IPS-18a (cell line): ENCODE data around the gene SRL.

Experiments used
- H3K27ac ChIP-seq: one replicate; pipeline ENCODE4 v1.5.1; 2013; ENCODE audit warnings: low read length
- H3K27me3 ChIP-seq: one replicate; pipeline ENCODE4 v1.6.1; 2013; ENCODE audit warnings: mild to moderate bottlenecking, low read length; ENCODE audit not compliant: control insufficient read depth, insufficient read depth
- H3K36me3 ChIP-seq: one replicate; pipeline ENCODE4 v1.6.1; 2013; ENCODE audit warnings: low read depth, low read length; ENCODE audit not compliant: control insufficient read depth
- H3K4me1 ChIP-seq: one replicate; pipeline ENCODE4 v1.6.1; 2013; ENCODE audit warnings: low read depth, low read length; ENCODE audit not compliant: control insufficient read depth
- H3K4me3 ChIP-seq: one replicate; pipeline ENCODE4 v1.5.1; 2013; ENCODE audit warnings: low read length
- H3K9ac ChIP-seq: one replicate; pipeline ENCODE4 v1.6.1; 2013; ENCODE audit warnings: mild to moderate bottlenecking, low read length, moderate library complexity
- H3K9me3 ChIP-seq: one replicate; pipeline ENCODE4 v1.6.1; 2013; ENCODE audit warnings: low read depth, low read length; ENCODE audit not compliant: control insufficient read depth

The SRL gene

DNA sequence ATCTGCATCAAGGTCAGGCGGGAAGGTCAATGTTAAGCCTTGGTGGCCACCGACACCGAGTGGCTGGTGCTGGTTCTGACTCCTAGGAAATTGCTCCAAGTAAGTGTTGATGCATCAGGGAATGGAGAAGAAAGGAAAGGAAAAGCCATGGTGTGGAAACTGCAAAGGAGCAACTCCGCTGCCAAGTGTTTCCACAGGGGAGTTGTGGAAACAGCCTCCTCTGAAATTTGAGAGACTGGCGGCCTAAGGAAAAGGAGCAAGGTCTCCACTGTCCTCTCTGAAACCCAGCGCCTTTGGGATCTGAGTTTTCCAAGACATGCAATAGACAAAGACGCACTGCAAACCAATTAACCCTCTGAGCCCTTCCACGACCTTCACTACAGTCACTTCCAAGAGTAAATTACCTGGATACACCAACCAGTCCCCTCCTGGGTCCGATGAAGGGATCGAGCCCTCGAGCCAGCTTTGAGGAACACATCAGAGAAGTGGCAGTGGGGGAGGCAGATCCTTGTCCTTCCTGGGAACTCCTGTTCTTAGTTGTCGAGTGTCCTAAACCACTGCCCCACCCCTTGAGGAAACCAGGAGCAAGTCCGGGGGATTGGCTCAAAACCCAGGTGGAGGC lies 51.1 kb downstream of the SRL start:
- H3K4me3 ChIP-seq = no peak overlapping the region
- no peaks in the 10 kb centered on the region for H3K27me3 ChIP-seq
- H3K9me3 ChIP-seq = no peaks in the 10 kb centered on the region
- no peaks in the 10 kb centered on the region for H3K36me3 ChIP-seq
- no peak overlapping the region for H3K27ac ChIP-seq
- H3K4me1 ChIP-seq = no peaks in the 10 kb centered on the region
- no peak overlapping the region for H3K9ac ChIP-seq

DNA sequence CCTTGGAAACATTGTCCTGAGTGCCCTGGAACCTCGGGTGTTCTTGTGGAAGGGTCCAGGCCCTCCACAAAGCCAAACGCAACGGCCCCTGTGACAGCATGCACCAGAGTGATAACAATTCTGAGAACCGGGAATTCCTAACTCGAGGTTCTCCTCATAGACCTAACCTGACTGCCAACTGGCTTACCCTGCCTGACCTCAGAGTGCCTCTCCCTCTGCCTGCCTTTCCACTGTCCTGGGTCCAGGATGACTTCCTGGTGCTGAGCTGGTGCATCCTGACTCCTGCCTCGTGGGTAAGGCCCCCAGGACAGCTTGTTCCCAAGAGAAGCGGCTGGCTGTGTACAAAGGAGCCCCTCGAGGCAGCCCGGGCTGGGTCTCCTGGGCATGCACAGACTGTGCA lies 51.8 kb downstream of the SRL start:
- Histone ChIP-seq H3K9ac (no peak overlapping the region), H3K36me3 (no peaks in the 10 kb centered on the region), H3K4me3 (no peak overlapping the region), H3K27me3 (no peaks in the 10 kb centered on the region), H3K9me3 (no peaks in the 10 kb centered on the region), H3K27ac (no peak overlapping the region), H3K4me1 (no peaks in the 10 kb centered on the region)

GRCh38 chr16:4184038-4184702 lies 57.7 kb downstream of the SRL start:
- no peak overlapping the region for H3K27ac ChIP-seq
- H3K4me1 ChIP-seq = no peaks in the 10 kb centered on the region
- H3K4me3 ChIP-seq = peak overlapping the region; percentile 87

GRCh38 chr16:4183237-4184037 lies 58.4 kb downstream of the SRL start:
- H3K4me3 ChIP-seq = peak overlapping the region; percentile 87
- H3K9me3 ChIP-seq = no peaks in the 10 kb centered on the region
- peak overlapping the region; percentile 88 for H3K27ac ChIP-seq
- peaks cover 6% of the 10 kb centered on the region for H3K27me3 ChIP-seq
- H3K9ac ChIP-seq = peak overlapping the region; percentile 89
- H3K4me1 ChIP-seq = no peaks in the 10 kb centered on the region
- H3K36me3 ChIP-seq = no peaks in the 10 kb centered on the region

More at GRCh38 chr16:4184038-4184702, 57.7 kb downstream of the SRL start:
- H3K9ac ChIP-seq = peak overlapping the region; percentile 89
- H3K9me3 ChIP-seq = no peaks in the 10 kb centered on the region
- H3K36me3 ChIP-seq = no peaks in the 10 kb centered on the region
- peaks cover 6% of the 10 kb centered on the region for H3K27me3 ChIP-seq

DNA sequence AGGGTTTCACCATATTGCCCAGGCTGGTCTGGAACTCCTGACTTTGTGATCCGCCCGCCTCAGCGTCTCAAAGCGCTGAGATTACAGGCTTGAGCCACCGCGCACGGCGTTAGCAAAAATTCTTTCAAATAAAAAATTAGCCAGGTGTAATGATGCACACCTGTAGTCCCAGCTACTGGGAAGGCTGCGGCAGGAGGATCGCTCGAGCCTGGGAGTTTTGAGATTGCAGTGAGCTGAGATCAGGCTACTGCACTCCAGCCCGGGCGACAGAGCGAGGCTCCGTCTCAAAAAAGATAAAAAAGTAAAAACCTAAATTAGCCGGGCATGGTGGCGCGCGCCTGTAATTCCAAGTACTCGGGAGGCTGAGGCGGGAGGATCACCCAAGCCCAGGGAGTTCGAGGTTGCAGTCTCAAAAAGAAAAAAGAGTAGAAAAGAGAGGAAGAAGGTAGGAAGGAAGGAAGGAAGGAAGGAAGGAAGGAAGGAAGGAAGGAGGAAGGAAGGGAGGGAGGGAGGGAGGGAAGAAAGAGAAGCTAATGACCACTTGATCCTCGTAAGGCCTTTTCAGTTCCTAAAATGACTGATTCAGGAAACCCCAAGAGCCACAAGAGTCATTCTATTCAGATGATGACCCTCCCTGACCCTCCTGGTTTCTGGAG lies 59.2 kb downstream of the SRL start:
- H3K27me3 ChIP-seq = peaks cover 6% of the 10 kb centered on the region
- H3K9me3 ChIP-seq = no peaks in the 10 kb centered on the region
- H3K4me3 ChIP-seq = peak overlapping the region; percentile 87
- peak overlapping the region; percentile 89 for H3K9ac ChIP-seq
- H3K4me1 ChIP-seq = no peaks in the 10 kb centered on the region
- H3K27ac ChIP-seq = no peak overlapping the region
- no peaks in the 10 kb centered on the region for H3K36me3 ChIP-seq

GRCh38 chr16:4180511-4180910 lies 61.4 kb downstream of the SRL start:
- Histone ChIP-seq H3K9ac (no peak overlapping the region), H3K4me3 (no peak overlapping the region), H3K4me1 (no peaks in the 10 kb centered on the region), H3K36me3 (no peaks in the 10 kb centered on the region), H3K27me3 (peaks cover 6% of the 10 kb centered on the region), H3K27ac (no peak overlapping the region), H3K9me3 (no peaks in the 10 kb centered on the region)

DNA sequence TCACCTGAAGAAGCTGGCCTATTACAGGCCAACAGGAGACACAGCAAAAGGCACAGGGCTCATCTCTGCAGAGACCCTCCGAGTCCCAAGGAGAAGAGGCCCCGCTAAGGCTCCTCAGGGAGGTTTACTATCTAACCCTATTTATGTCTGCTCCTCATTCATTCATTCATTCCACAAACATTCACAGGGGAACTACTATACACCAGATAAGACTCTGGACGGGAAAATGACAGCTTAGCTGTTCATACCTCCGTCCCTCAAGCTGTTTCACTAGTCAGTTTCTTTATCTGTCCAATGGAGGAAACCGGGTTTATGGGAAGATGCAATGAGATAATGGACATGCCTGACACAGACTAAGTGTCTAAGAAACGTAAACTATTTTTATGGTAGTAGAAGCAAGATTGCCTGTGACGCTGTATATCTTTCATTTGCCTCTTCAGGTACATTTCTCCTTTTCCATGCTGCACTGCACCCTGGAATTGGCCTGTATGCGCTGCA lies 62.1 kb downstream of the SRL start:
- Histone ChIP-seq H3K4me1 (no peaks in the 10 kb centered on the region), H3K9ac (no peak overlapping the region), H3K4me3 (no peak overlapping the region), H3K27me3 (peaks cover 4% of the 10 kb centered on the region), H3K36me3 (no peaks in the 10 kb centered on the region), H3K27ac (no peak overlapping the region), H3K9me3 (no peaks in the 10 kb centered on the region)

DNA sequence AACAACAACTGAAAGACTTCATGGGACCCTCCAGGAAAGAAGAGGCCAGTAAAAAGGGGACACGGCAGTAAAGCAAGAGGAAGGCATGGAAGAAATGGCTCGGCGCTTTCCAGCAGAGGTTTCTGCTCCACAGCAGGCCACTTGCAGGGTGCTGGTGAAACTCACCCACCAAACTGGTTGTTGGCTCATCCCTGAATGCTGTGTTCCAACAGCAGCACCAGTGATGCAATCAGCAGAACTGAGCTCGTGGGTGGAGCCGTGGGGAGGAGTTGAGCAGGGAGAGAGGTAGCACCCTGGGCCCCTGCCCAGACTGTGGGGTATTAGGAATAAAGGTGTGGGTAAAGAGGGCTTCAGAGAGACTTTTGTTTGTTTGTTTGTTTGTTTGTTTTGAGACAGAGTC lies 62.9 kb downstream of the SRL start:
- Histone ChIP-seq H3K27me3 (no peaks in the 10 kb centered on the region), H3K4me1 (no peaks in the 10 kb centered on the region), H3K27ac (no peak overlapping the region), H3K36me3 (no peaks in the 10 kb centered on the region), H3K9ac (no peak overlapping the region), H3K9me3 (no peaks in the 10 kb centered on the region), H3K4me3 (no peak overlapping the region)

DNA sequence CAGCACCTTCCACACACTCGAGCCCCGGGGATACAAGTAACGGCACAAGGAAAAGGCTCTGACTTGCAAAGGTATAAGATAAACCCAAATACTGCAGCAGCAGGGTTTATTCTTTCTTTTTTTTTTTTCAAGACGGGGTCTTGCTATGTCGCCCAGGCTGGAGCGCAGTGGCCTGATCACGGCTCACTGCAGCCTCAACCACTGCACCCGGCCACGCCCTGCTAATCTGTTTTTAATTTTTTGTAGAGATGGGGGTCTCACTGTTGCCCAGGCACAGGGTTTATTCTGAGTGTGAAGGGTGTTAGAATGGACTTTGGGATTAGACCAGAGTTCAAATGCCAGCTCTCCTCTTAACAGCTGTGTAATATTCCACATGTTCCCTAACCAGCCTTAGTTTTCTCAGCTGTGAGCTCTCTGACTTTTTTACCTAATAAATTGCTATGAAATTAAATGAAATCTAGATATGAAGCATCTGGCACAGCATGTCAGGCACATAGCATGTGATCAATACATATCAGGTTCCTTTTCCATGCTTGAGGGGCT lies 63.3 kb downstream of the SRL start:
- no peak overlapping the region for H3K27ac ChIP-seq
- H3K36me3 ChIP-seq = no peaks in the 10 kb centered on the region
- no peak overlapping the region for H3K4me3 ChIP-seq
- no peak overlapping the region for H3K9ac ChIP-seq
- no peaks in the 10 kb centered on the region for H3K9me3 ChIP-seq
- no peaks in the 10 kb centered on the region for H3K4me1 ChIP-seq
- H3K27me3 ChIP-seq = no peaks in the 10 kb centered on the region

DNA sequence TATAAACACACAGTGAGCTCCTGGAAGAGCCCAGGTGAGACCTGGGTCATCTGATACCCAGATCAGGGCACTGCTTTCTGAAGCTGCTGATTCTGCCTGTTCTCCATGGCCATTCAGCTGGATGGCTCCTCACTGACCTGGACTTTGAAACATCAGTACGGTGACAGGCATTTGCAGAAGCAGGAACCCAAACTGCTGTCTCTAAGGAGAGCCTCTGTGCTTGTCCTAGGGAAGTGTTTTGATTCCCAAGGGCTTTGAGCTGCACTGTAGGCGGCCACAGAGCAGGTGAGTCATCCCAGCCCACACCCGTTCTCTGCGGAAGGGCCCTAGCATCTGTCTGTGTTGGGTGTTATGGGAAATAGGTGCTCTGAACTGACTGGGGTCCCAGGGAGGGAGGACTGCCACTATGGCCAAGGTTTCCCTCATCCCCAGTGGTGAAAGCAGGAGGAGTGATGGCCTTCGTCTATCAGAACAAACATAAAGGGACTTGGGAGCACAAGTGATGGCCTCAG lies 64.9 kb downstream of the SRL start:
- no peak overlapping the region for H3K4me3 ChIP-seq
- no peaks in the 10 kb centered on the region for H3K36me3 ChIP-seq
- H3K9ac ChIP-seq = no peak overlapping the region
- H3K4me1 ChIP-seq = no peaks in the 10 kb centered on the region
- no peaks in the 10 kb centered on the region for H3K27me3 ChIP-seq
- no peak overlapping the region for H3K27ac ChIP-seq
- H3K9me3 ChIP-seq = no peaks in the 10 kb centered on the region

DNA sequence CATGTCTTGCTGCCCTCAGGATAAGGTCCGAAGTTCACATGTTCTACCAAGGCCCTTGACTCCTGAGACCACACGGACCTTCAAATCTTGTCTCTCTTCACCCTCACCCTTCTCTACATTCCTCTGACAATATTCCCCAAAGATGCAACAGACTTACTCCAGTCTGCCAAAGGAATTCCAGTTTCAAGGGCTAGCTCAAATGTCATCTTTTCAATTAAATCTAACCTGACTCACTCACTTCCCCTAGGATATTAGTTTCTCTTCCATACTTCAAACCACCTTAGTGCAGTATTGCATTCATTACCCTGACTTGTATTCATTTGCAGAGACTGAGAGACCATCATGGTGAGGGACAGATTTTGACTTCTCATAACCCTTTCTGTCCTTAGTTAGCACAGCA lies 66.0 kb downstream of the SRL start:
- no peaks in the 10 kb centered on the region for H3K4me1 ChIP-seq

More for the DNA sequence above, 66.0 kb downstream of the SRL start:
- no peak overlapping the region for H3K9ac ChIP-seq
- no peak overlapping the region for H3K27ac ChIP-seq
- H3K36me3 ChIP-seq = no peaks in the 10 kb centered on the region
- H3K4me3 ChIP-seq = no peak overlapping the region
- no peaks in the 10 kb centered on the region for H3K9me3 ChIP-seq
- H3K27me3 ChIP-seq = no peaks in the 10 kb centered on the region
